Activated T-cell treated with anti-CD3 and anti-CD28 coated beads for 4 hours (primary cell): ENCODE results near the gene DVL1.

Source experiments
- DNase-seq: peaks from one replicate; pipeline ENCODE4 v3.0.0-alpha.2; 2020

DVL1 gene

DNA sequence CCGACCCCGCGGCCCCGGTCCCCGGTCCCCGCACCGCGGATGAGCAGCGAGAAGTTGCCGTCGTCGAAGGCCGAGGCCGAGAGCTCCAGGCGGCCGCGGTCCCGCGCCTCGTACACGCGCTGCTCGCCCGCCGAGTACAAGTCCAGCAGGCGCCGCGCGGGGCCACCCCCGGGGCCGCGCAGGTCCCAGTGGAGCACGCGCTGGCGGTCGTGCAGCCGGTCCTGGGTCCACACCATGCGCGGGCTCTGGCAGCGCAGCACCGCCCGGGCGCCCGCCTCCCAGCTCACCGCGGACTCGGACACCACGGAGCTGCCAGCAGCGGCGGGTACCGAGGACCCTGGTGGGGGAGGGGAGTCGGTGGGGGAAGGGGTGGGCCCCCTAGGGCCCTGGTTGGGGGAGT is 6.2 kb upstream of the DVL1 start:
- no peak for DNase-seq

DNA sequence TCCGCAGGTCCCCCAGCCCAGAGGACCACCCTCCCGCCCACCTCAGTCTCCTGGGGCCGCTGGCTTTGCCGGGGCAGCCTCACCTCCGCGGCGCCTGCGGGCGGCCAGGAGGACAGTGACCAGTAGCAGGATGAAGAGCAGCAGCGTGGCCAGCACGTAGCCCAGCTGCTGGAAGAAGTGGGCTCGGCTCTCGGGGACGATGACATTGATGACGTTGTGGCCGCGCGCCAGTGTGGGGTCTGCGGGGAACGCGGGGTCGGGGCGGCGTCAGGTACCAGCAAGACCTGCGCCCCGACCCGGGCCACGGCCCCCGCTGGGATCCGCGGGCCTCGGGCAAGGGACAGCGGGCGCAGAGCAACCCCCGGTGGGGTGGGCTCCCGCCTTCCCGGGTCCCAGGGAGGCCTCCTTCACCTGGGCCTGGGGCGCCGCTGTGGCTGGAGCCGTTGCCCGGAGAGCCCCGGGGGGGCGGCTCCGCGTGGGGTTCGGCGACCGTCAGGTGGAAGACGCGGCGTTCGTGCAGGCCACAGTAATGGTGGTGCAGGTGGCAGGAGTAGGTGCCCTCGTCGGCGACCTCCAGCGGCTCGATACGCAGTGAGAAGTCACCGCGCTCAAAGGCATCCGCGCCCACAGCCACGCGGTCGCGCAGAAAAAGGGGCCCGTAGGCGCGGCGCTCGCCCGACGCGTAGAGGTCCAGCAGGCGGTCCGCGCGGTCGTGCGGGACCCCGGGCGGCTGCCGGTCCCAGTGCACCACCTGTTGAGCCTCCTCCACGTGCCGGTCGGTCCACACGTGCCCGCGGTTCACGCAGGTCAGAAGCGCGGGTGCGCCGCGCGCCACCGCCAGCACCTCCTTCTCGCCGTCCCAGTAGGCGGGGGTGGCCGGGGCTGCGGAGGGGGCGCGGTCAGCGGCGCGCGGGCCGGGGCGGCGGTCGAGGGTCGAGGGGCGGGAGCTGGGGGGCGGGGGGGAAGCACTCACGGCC is 5.3 kb upstream of the DVL1 start:
- no peak for DNase-seq

- no peak for DNase-seq
Measured at GRCh38 chr1:1353389-1354151, 4.4 kb upstream of the DVL1 start.

DNA sequence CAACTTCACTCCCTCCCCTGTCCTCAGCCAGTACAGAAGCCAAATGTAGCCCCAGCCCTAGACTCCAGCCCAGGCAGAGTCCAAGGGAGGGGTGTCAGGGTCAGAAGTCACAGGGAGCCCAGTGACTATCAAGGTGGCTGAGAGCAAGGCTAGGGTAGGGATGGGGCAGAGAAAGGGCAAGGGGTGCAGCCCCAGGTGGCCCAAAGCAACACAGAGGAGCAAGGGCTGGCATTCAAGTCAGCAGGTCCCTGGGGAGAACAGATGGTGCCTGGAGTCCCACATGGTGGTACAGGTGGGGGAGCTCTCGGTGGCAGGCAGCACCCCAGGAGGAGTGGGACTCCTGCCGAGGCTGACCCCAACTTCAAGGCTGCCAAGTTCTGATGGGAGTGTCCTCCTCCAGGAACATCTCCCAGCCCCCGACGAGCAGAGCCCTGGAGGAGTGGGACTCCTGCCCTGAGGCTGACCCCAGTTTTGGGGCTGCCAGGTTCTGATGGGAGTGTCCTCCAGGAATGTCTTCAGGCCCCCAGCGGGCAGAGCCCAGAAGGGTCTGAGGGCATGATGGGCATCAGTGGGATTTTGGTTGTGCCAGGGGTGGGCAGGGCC is 3.7 kb upstream of the DVL1 start:
- no peak for DNase-seq

GRCh38 chr1:1351511-1352427 is 2.6 kb upstream of the DVL1 start:
- no peak for DNase-seq

DNA sequence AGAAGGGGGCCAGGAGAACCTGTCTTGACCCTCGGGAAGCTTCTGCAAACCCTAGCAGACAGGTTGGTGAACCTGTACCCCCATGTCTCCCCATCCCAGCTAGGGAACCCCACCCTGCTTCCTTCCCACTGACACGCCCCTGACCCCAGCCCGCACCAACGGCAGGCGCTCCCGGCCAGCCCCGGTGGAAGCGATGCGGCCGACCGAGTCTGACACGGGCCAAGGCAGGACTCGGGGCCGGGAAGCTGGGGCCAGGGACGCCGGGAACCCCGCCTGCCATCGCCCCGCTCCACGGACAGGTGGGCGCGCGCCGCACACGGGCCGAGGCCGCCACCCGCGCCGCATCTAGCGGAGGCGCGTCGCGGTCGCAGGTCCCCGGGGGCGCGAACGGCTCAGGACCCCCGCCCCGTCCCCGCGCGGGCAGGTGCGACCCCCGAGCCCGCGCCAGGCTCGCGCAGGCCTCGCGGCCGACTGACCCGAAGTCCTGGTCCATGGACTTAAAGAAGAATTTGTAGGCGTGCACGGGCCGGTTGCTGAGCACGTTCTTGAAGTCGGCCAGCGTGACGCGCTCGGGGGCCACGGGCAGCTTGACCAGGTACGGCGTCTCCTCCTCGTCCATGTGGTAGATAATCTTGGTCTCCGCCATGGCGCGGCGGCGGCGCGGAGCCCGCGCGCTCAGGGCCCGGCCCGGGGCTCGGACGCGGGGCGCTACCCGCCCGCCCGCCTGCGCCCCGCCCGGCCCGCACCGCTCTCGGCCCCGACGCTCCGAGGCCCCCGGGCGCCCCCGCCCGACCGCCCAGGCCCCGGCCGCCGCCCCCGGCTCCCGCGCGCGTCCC is 580 bp downstream of the DVL1 start:
- DNase-seq: no peak

DNA sequence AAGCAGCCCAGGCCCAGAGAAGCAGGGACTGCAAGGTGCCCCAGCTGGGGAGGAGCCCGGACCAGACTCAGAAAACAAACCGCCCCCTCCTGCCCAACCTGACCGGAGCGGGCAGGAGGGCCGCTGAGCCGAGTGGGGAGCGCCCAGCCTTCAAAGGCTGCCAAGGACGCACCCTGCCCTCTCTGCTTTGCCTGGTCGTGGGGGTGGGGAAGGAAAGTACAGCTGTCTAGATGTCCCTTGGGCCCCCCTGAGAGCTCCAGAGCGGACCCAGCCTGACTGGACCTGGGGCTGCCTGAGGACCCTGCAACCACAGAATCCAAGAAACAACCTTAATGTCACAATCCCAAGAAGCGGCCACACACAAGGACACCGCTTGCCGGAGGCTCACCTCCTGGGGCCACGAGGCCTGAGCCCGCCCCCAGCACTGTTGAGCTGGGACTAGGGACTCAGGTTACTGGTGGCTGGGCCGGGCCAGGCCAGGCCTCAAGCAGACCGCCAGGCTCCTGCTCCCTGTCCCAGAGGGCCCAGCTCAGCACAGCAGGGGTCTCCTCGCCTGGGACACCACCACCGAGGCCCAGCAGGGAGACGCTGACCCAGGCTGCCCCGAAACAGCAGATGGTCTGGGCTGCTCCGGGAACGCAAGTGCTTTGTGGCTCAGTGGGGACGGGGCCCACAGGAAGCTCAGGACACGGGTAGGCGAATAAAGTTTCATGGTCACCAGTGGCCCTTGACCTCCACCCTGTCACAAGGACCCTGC is 1.4 kb downstream of the DVL1 start:
- DNase-seq: no peak

DNA sequence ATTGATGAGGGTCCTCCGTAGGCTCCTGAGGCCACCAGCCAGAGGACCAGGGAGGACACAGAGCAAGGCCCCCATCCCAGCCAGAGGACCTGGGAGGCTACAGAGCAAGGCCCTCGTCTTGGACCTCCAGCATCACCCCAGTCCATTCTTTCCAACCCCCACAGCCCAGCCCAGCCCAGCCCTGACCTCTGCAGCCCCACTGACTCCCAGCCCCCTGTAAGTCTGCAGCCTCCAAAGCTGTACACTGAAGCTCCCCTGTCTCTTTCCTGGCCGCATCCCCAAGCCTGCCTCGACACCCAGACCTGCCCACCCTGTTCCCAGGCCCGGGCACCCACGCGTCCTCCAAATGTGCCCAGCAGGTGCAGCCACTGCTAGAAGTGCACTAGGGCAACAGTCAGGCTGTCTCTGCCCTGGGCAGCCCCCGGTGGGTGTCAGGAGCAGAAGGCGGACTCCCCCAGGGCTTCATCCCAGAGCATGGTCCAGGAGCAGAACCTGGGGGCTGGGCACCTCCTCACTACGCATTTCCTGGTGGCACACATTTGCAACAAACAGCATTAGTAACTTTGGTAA is 2.1 kb downstream of the DVL1 start:
- DNase-seq: no peak

- DNase-seq: no peak
Measured at GRCh38 chr1:1346501-1346890, 2.7 kb downstream of the DVL1 start.

DNA sequence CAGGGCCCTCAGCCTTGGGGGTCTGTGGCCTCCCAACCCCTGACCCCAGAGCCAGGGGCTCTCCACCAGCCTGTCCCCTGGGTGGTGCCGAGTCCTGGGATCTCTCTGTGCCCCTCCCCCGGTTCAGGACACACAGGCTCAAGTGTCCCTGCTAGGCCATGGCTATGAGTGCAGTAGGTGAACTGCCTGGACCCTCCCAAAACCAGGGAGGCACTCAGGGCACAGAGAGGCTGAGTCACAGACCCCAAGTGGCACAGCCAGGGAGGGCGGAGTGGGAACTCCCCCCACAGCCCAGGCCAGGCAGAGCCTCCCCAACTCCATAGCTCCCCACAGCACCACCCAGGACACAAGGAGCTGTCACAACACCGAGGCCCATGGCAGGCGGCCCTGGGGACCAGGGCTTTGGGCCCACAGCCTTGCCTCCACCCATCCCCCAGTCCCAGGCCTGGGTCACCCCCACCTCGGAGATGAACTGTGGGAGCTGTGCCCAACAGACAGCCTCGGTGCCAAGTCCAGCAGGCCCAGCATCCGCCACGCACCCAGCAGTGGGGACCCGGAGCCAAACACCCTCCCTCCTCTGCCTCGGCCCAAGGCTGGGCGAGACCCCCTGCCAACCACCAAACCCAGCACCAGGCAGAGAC is 3.2 kb downstream of the DVL1 start:
- no peak for DNase-seq

DNA sequence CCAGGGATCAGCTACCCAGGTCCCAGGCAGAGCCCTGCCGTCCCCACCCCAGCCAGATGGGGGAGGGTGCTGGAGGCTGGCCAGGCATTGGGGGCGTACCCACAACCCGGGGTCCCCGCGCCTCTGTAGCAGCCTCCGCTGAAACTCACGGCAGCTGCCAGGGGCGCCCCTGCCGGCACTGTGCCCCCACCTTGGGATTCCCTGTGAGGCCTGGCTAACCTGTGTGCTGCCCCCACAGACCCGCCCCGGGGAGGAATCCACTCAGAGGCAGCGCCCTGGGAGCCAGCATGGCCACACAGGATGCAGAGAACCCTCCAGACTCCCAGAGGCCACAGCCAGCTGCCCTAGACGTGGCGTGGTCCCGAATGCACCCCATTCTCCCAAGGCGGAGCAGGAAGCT is 3.8 kb downstream of the DVL1 start:
- DNase-seq: no peak

DNA sequence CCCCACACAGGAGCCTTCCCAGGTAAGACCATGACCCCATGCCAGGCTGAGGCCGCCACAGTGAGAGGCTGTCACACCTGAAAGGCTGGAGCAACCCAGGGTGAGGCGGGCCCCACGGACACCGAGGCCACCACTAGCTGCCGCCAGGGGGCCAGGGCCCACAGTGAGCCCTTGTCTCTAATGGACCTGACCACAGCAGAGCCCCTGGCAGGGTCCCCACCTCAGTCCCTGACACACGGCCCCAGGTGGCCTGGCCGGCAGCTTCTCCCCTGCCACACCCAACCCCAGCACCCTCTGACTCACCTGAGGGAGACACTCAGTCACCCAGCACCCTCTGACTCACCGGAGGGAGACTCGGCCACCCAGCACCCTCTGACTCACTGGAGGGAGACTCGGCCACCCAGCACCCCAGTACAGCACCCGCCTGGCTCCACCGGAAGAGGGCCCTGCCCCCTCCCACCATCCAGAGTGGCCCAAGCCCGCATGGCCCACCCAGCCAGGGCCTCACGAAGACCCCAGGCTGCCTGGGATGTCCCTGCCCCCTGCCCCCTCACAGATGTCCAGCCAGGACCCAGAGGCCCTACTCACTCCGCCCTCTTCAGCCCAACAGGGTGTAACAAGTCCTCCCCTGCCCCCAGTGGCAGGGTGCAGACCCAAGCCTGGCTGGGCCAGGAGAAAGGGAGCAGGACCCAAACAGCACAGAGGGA is 4.4 kb downstream of the DVL1 start:
- DNase-seq: peak; percentile 31

DNA sequence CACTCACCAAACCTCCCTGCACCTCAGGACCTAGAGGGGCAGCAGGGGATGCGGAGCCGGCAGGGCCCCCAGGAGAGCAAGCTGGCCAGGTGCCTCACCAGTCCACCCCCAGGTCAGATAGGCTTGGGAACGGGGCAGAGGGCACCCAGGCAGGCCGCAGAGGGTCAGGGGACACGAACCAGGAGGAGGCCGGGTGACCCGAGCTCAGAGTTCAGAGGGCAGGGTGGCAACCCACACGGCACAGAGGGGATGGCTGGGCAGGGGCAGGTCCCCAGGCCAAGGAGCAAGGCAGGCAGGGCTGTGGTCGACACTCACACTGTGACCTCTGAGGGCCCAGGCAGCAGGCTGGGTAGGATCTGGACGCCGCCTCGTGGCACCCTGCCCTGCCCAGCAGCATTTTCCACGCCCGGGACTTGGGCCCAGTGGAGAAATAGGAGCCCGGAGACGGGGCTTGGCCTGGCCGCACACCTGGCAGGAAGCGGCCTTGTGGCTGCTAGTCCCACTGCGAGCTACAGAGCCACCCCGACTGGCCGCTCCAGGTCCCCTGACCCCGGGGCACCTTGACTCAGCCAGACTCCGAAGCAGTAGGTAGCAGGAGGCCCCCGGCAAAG is 5.3 kb downstream of the DVL1 start:
- no peak for DNase-seq

GRCh38 chr1:1342584-1343115 is 6.6 kb downstream of the DVL1 start:
- DNase-seq: no peak

- no peak for DNase-seq
Measured at GRCh38 chr1:1342061-1342562, 7.1 kb downstream of the DVL1 start.

GRCh38 chr1:1341549-1342021 is 7.6 kb downstream of the DVL1 start:
- no peak for DNase-seq

DNA sequence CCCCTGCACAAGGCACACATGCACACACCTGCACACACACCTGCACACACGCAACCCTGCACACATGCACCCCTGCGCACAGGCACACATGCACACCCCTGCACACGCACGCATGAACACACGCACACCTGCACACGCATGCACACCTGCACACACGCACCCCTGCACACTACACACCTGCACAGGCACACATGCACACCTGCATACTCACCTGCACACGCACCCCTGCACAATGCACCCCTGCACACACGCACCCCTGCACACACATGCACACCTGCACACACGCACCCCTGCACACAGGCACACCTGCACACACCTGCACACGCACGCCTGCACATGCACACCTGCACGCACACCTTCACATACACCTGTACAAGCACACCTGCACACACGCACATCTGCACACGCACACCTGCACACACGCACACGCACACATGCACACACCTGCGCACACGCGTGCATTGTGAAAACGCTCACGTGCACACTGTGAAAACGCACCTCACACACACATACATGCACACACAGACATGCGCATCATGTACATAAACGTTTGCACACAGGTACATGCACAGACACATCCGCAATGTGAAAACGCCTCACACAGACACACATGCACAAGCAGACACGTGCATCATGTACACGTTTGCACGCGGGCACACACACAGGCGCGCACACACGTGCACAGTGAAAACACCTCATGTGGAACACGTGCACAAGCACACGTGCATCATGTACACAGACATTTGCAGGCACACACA is 8.2 kb downstream of the DVL1 start:
- DNase-seq: no peak
